Measurements from ENCODE around the gene ST8SIA4. TPM values are rescaled to one million over a fixed set of nuclear protein-coding genes. Genes with fewer than 3 reads are reported as not detected.

The ST8SIA4 gene
- total RNA-seq, 4 donors from 2014 or later = 1.6 to 4.4 (median 2.8) TPM

- Histone ChIP-seq H3K36me3 (no peaks in the 10 kb centered on the region), H3K27me3 (peaks cover 0 to 24% (median 0%) of the 10 kb centered on the region in 4 donors), H3K4me1 (peaks cover 3 to 40% (median 6%) of the 10 kb centered on the region in 3 donors), H3K9me3 (no peaks in the 10 kb centered on the region), H3K4me3 (peak overlapping the region in 2 of 4 donors; percentile 45 to 72), H3K27ac (peak overlapping the region in 1 of 4 donors; percentile 16)
- intact Hi-C loops (cut with DNase I) = no loop called here
- DNase-seq = no peak
- TF ChIP-seq POLR2A (IDR thresholded peaks at IDR 0.05) (no peak), CTCF (IDR thresholded peaks at IDR 0.05) (no peak)
- 62 to 77% methylated on average over 6 of the region's 6 CpGs for WGBS, 2 donors
These were observed 2.3 kb upstream of the ST8SIA4 start for GRCh38 chr5:100905259-100905914.

GRCh38 chr5:100904259-100904861 lies 1.3 kb upstream of the ST8SIA4 start:
- no peaks in the 10 kb centered on the region for H3K36me3 ChIP-seq
- H3K27ac ChIP-seq = peak overlapping the region; percentile 54 to 89 (median 83)
- peaks cover 3 to 48% (median 6%) of the 10 kb centered on the region in 3 donors for H3K4me1 ChIP-seq
- peaks cover 0 to 24% (median 0%) of the 10 kb centered on the region in 4 donors for H3K27me3 ChIP-seq
- WGBS, 2 donors = 30 to 46% methylated on average over 12 to 20 of the region's 23 CpGs
- H3K4me3 ChIP-seq = peak overlapping the region; percentile 38 to 72 (median 48)
- DNase-seq = peak; percentile 9
- no peaks in the 10 kb centered on the region for H3K9me3 ChIP-seq
- intact Hi-C loops (cut with DNase I) = no loop called here
- peak in 1 of 4 donors; percentile 22 for TF ChIP-seq POLR2A (IDR thresholded peaks at IDR 0.05)
- no peak for TF ChIP-seq CTCF (IDR thresholded peaks at IDR 0.05)

GRCh38 chr5:100902440-100903038 lies 543 bp downstream of the ST8SIA4 start:
- no peak for TF ChIP-seq CTCF (IDR thresholded peaks at IDR 0.05)
- TF ChIP-seq POLR2A (IDR thresholded peaks at IDR 0.05) = no peak
- H3K36me3 ChIP-seq = no peaks in the 10 kb centered on the region
- H3K9me3 ChIP-seq = no peaks in the 10 kb centered on the region
- WGBS, 2 donors = 0 to 1% methylated on average over 9 to 13 of the region's 14 CpGs
- no peak for DNase-seq
- H3K4me1 ChIP-seq = peaks cover 3 to 48% (median 6%) of the 10 kb centered on the region in 3 donors
- peaks cover 0 to 24% (median 0%) of the 10 kb centered on the region in 4 donors for H3K27me3 ChIP-seq
- peak overlapping the region; percentile 38 to 72 (median 48) for H3K4me3 ChIP-seq
- peak overlapping the region; percentile 64 to 89 (median 83) for H3K27ac ChIP-seq
- intact Hi-C loops (cut with DNase I) = no loop called here

- TF ChIP-seq POLR2A (IDR thresholded peaks at IDR 0.05) (peak in 2 of 4 donors; percentile 19 to 39), CTCF (IDR thresholded peaks at IDR 0.05) (no peak)
- 0 to 1% methylated on average over 8 to 9 of the region's 9 CpGs for WGBS, 2 donors
- Histone ChIP-seq H3K9me3 (no peaks in the 10 kb centered on the region), H3K27ac (peak overlapping the region; percentile 69 to 89 (median 83)), H3K4me1 (peaks cover 3 to 48% (median 6%) of the 10 kb centered on the region in 3 donors), H3K36me3 (no peaks in the 10 kb centered on the region), H3K4me3 (peak overlapping the region; percentile 38 to 72 (median 48)), H3K27me3 (peaks cover 0 to 24% (median 0%) of the 10 kb centered on the region in 4 donors)
- intact Hi-C loops (cut with DNase I) = no loop called here
- DNase-seq = peak; percentile 9
These were observed 1.2 kb downstream of the ST8SIA4 start for GRCh38 chr5:100901821-100902341.

Measured in esophagus squamous epithelium (tissue), 5 donors.